Erythroblast (primary cell): Measurements from ENCODE around the gene PRKCZ.

ENCODE experiments used
- GATA1 ChIP-seq: IDR thresholded peaks from 2 replicates; pipeline ENCODE4 v1.6.1; 2011; ENCODE audit warnings: low read depth, mild to moderate bottlenecking, control low read depth, low read length, moderate library complexity
- POLR2A ChIP-seq: IDR thresholded peaks from 2 replicates; pipeline ENCODE4 v1.6.1; 2011; ENCODE audit warnings: mild to moderate bottlenecking, low read length

GRCh38 chr1:2070016-2070415, 19.8 kb downstream of the PRKCZ start:
- no peak for TF ChIP-seq POLR2A
- no peak for TF ChIP-seq GATA1
